Upper lobe of left lung (tissue), 6 donors: ENCODE measurements around the gene KCNJ16. TPM values are rescaled to one million over a fixed set of nuclear protein-coding genes. Genes with fewer than 3 reads are reported as not detected.
A peak's percentile ranks its signal among the peaks of the same experiment; 100 is the strongest.

Source experiments
- ATAC-seq, 2 donors: fragments of 200-7000 bp; cut with Tn5 transposase; one replicate each; pipeline ENCODE4 v1.9.1; 2022; ENCODE audit warnings: mild to moderate bottlenecking in 2 of 2, moderate library complexity in 2 of 2; ENCODE audit not compliant: low FRiP score in 2 of 2
- DNase-seq, 2 donors: peaks; one replicate each; pipeline ENCODE4 v3.0.0-alpha.2; 2019 to 2020
- H3K27ac ChIP-seq, 4 donors: fragments of 200-600 bp; sonication (generic); one replicate each; pipeline ENCODE4 v1.5.1; 2016 to 2019
- H3K27me3 ChIP-seq, 4 donors: fragments of 200-600 bp; sonication (generic); one replicate each; pipeline ENCODE4 v1.5.1; 2017 to 2019
- H3K36me3 ChIP-seq, 4 donors: fragments of 200-600 bp; sonication (generic); one replicate each; pipeline ENCODE4 v1.5.1; 2016 to 2019
- H3K4me1 ChIP-seq, 4 donors: fragments of 200-600 bp; sonication (generic); one replicate each; pipeline ENCODE4 v1.5.1; 2018 to 2019
- H3K4me3 ChIP-seq, 4 donors: fragments of 200-600 bp; sonication (generic); one replicate each; pipeline ENCODE4 v1.5.1; 2017 to 2019; ENCODE audit warnings: mild to moderate bottlenecking in 2 of 4, moderate library complexity in 1 of 4
- H3K9me3 ChIP-seq, 4 donors: fragments of 200-600 bp; sonication (generic); one replicate each; pipeline ENCODE4 v1.5.1; 2018 to 2019
- CTCF ChIP-seq, 6 experiments: fragments of 450-650 bp in 4 of 6; fragments of 200-600 bp in 2 of 6; sonication (generic) in 2 of 6; IDR thresholded peaks; one replicate each; pipeline ENCODE4 v1.5.1; 2016 to 2019; ENCODE audit warnings: antibody characterized with exemption in 6 of 6
- EP300 ChIP-seq, 4 donors: sonication (generic); formaldehyde crosslinking; IDR thresholded peaks; one replicate each; pipeline ENCODE4 v1.5.1; 2017; ENCODE audit warnings: antibody characterized with exemption in 4 of 4, control low read depth in 2 of 4
- POLR2A ChIP-seq, 4 donors: fragments of 450-650 bp; IDR thresholded peaks; one replicate each; pipeline ENCODE4 v1.5.1; 2016 to 2017; ENCODE audit warnings: antibody characterized with exemption in 4 of 4, mild to moderate bottlenecking in 2 of 4
- POLR2AphosphoS5 ChIP-seq, 2 donors: sonication (generic); formaldehyde crosslinking; IDR thresholded peaks; one replicate each; pipeline ENCODE4 v1.5.1; 2017; ENCODE audit warnings: antibody characterized with exemption in 2 of 2
- WGBS, 2 donors: methylation state at CpG; one replicate each; pipeline ENCODE4 v1.1.5; 2017 to 2018; 5-methylcytosine and 5-hydroxymethylcytosine counted together
- total RNA-seq, 6 donors: library from RNA; depleted of rRNA in 4 of 6; stranded (reverse); fragments of >200 nt in 4 of 6; gene quantifications; one replicate each; pipeline versions ENCODE4 v1.1.0 to v1.2.1, GENCODE V29; 2016 to 2021
- donor health status: DM: no; HTN: no; CAD: no; lungs with moderate emphysema.
- donor health status: DM: no; HTN: yes; CAD: no; lungs with severe emphysema.

KCNJ16 gene
- total RNA-seq, 6 donors from 2014 or later, result 0.20 to 1.4 (median 0.59) TPM; not detected in 1

GRCh38 chr17:70144260-70144846, 69.3 kb downstream of the KCNJ16 start:
- H3K4me1 ChIP-seq, result peaks cover 0 to 3% (median 1%) of the 10 kb centered on the region in 4 donors
- no peaks in the 10 kb centered on the region for H3K9me3 ChIP-seq
- ATAC-seq (no peak), DNase-seq (no peak)
- WGBS, 2 donors, result 22 to 31% methylated on average over 6 of the region's 6 CpGs
- H3K27ac ChIP-seq, result no peak overlapping the region
- no peak overlapping the region for H3K4me3 ChIP-seq
- no peaks in the 10 kb centered on the region for H3K27me3 ChIP-seq
- no peaks in the 10 kb centered on the region for H3K36me3 ChIP-seq
- TF ChIP-seq CTCF (IDR thresholded peaks at IDR 0.05) (peak; percentile 42 to 69 (median 63)), POLR2A (IDR thresholded peaks at IDR 0.05) (no peak)

GRCh38 chr17:70153210-70153609, 78.2 kb downstream of the KCNJ16 start:
- Histone ChIP-seq H3K36me3 (no peaks in the 10 kb centered on the region), H3K27me3 (no peaks in the 10 kb centered on the region), H3K4me1 (no peaks in the 10 kb centered on the region), H3K4me3 (no peak overlapping the region), H3K27ac (no peak overlapping the region), H3K9me3 (no peaks in the 10 kb centered on the region)
- no peak for TF ChIP-seq POLR2A (IDR thresholded peaks at IDR 0.05)
- TF ChIP-seq POLR2AphosphoS5 (IDR thresholded peaks at IDR 0.05), result no peak
- TF ChIP-seq CTCF (IDR thresholded peaks at IDR 0.05), result no peak
- no peak for TF ChIP-seq EP300 (IDR thresholded peaks at IDR 0.05)
- ATAC-seq, result no peak
- DNase-seq, result no peak
- WGBS, 2 donors, result 90 to 96% methylated on average over 3 of the region's 3 CpGs

GRCh38 chr17:70157151-70157550, 82.1 kb downstream of the KCNJ16 start:
- H3K4me3 ChIP-seq, result no peak overlapping the region
- TF ChIP-seq POLR2A (IDR thresholded peaks at IDR 0.05) (no peak), EP300 (IDR thresholded peaks at IDR 0.05) (no peak), POLR2AphosphoS5 (IDR thresholded peaks at IDR 0.05) (no peak), CTCF (IDR thresholded peaks at IDR 0.05) (no peak)
- no peaks in the 10 kb centered on the region for H3K4me1 ChIP-seq
- H3K27me3 ChIP-seq, result no peaks in the 10 kb centered on the region
- no peaks in the 10 kb centered on the region for H3K36me3 ChIP-seq
- no peaks in the 10 kb centered on the region for H3K9me3 ChIP-seq
- WGBS, 2 donors, result 92 to 96% methylated on average over 4 of the region's 4 CpGs
- DNase-seq (no peak), ATAC-seq (no peak)
- H3K27ac ChIP-seq, result no peak overlapping the region

GRCh38 chr17:70158180-70158579, 83.2 kb downstream of the KCNJ16 start:
- 61 to 68% methylated on average over 4 of the region's 4 CpGs for WGBS, 2 donors
- H3K36me3 ChIP-seq, result no peaks in the 10 kb centered on the region

GRCh38 chr17:70158591-70158990, 83.6 kb downstream of the KCNJ16 start:
- TF ChIP-seq EP300 (IDR thresholded peaks at IDR 0.05), result no peak
- TF ChIP-seq POLR2AphosphoS5 (IDR thresholded peaks at IDR 0.05), result no peak
- TF ChIP-seq CTCF (IDR thresholded peaks at IDR 0.05), result no peak
- TF ChIP-seq POLR2A (IDR thresholded peaks at IDR 0.05), result no peak
- H3K36me3 ChIP-seq, result no peaks in the 10 kb centered on the region
- ATAC-seq, result no peak
- no peaks in the 10 kb centered on the region for H3K27me3 ChIP-seq
- H3K9me3 ChIP-seq, result no peaks in the 10 kb centered on the region
- no peak overlapping the region for H3K4me3 ChIP-seq
- no peaks in the 10 kb centered on the region for H3K4me1 ChIP-seq
- no peak overlapping the region for H3K27ac ChIP-seq
- 85 to 94% methylated on average over 6 of the region's 6 CpGs for WGBS, 2 donors
- DNase-seq, result no peak

More at GRCh38 chr17:70158180-70158579, 83.2 kb downstream of the KCNJ16 start:
- ATAC-seq (no peak), DNase-seq (no peak)
- Histone ChIP-seq H3K27me3 (no peaks in the 10 kb centered on the region), H3K4me1 (no peaks in the 10 kb centered on the region), H3K27ac (no peak overlapping the region), H3K4me3 (no peak overlapping the region), H3K9me3 (no peaks in the 10 kb centered on the region)
- TF ChIP-seq EP300 (IDR thresholded peaks at IDR 0.05) (no peak), POLR2AphosphoS5 (IDR thresholded peaks at IDR 0.05) (no peak)
